ENCODE data around the gene RAD51B. TPM values are rescaled to one million over a fixed set of nuclear protein-coding genes. Genes with fewer than 3 reads are reported as not detected.

The RAD51B gene
- total RNA-seq, 1 experiment from 2014 or later: 14.2 TPM

GRCh38 chr14:68665131-68665530, 845.6 kb downstream of the RAD51B start:
- POLR2A ChIA-PET: no interaction called here
- 0 out of 2 replicates have a peak, but pooled peaks cover 3% of the 10 kb centered on the region for H3K27me3 Mint-ChIP-seq (ENCODE audit: low read depth)
- ATAC-seq: no peak

More at GRCh38 chr14:68665131-68665530, 845.6 kb downstream of the RAD51B start:
- Mint-ChIP-seq H3K4me3 (no peak overlapping the region), H3K4me1 (peaks cover 16% of the 10 kb centered on the region), H3K9me3 (0 out of 2 replicates have a peak, but pooled peaks cover 4% of the 10 kb centered on the region), H3K36me3 (no peaks in the 10 kb centered on the region), H3K27ac (no peak overlapping the region)
- TF ChIP-seq ZNF671 (CRISPR knock-in tag; IDR thresholded peaks at IDR 0.05) (no peak), NFATC4 (CRISPR knock-in tag; IDR thresholded peaks at IDR 0.05) (no peak), TEAD4 (CRISPR knock-in tag; IDR thresholded peaks at IDR 0.05) (no peak), JAZF1 (CRISPR knock-in tag; IDR thresholded peaks at IDR 0.05) (no peak), ZNF425 (CRISPR knock-in tag; conservative IDR thresholded peaks at IDR 0.05) (no peak), ATF2 (CRISPR knock-in tag; IDR thresholded peaks at IDR 0.05; ENCODE audit: borderline replicate concordance, low read depth) (no peak), CREM (CRISPR knock-in tag; IDR thresholded peaks at IDR 0.05) (no peak), ZNF317 (CRISPR knock-in tag; IDR thresholded peaks at IDR 0.05; ENCODE audit: borderline replicate concordance, low read depth) (no peak), SMAD4 (CRISPR knock-in tag; IDR thresholded peaks at IDR 0.05) (no peak), USF1 (CRISPR knock-in tag; IDR thresholded peaks at IDR 0.05) (no peak), ZNF219 (CRISPR knock-in tag; IDR thresholded peaks at IDR 0.05; ENCODE audit: borderline replicate concordance) (no peak), AFF4 (CRISPR knock-in tag; IDR thresholded peaks at IDR 0.05; ENCODE audit: borderline replicate concordance) (no peak), E2F1 (CRISPR knock-in tag; IDR thresholded peaks at IDR 0.05) (no peak), EMX1 (CRISPR knock-in tag; IDR thresholded peaks at IDR 0.05) (no peak), E2F4 (CRISPR knock-in tag; IDR thresholded peaks at IDR 0.05; ENCODE audit: borderline replicate concordance, low read depth) (no peak), E2F5 (CRISPR knock-in tag; IDR thresholded peaks at IDR 0.05) (no peak)
- DNase-seq (ENCODE audit: low spot score): no peak
- CTCF ChIA-PET: interaction anchor here (1.5 to 2.2 kb wide), 2 partner anchors 37 to 154 kb away, joined by 3 to 8 read pairs; no protein-coding TSS in a partner anchor
